HG02870 (cell line): ENCODE results near the gene SKOR1.

ENCODE experiments used
- ATAC-seq: cut with Tn5 transposase; IDR thresholded peaks from one replicate; pipeline ENCODE4 v1.9.1; 2021; ENCODE audit warnings: mild to moderate bottlenecking, moderate library complexity; ENCODE audit not compliant: unreplicated experiment

SKOR1 gene

GRCh38 chr15:67882487-67883233, 57.4 kb downstream of the SKOR1 start:
- ATAC-seq: no peak

- ATAC-seq: no peak
Measured at GRCh38 chr15:67883234-67883773, 58.0 kb downstream of the SKOR1 start.

- no peak for ATAC-seq
Measured at GRCh38 chr15:67884009-67884408, 58.7 kb downstream of the SKOR1 start.
